Activated CD8-positive, alpha-beta memory T cell treated with anti-CD3 and anti-CD28 coated beads for 36 hours (primary cell): Measurements from ENCODE around the gene SCGB1C1. TPM values are rescaled to one million over a fixed set of nuclear protein-coding genes. Genes with fewer than 3 reads are reported as not detected.
"Not testable (repeated sequence)": the region's sequence is repeated elsewhere in the genome, so short reads cannot be mapped to it uniquely, and the experiment has no call there.

Experiments used
- CTCF ChIA-PET: fragments of 350-600 bp; sonication (Branson Sonifier 250); formaldehyde crosslinking; loops from one replicate; lab custom pipeline; 2021; ENCODE audit warnings: antibody characterized with exemption; lab: Charles Lee
- POLR2A ChIA-PET: fragments of 350-600 bp; sonication (Branson Sonifier 250); formaldehyde crosslinking; loops from one replicate; lab custom pipeline; 2021; ENCODE audit warnings: antibody characterized with exemption; lab: Charles Lee
- total RNA-seq, 2 experiments: library from RNA; stranded (reverse); gene quantifications; one replicate each; pipeline ENCODE4 v1.2.3, GENCODE V29; 2021

Gene SCGB1C1
- total RNA-seq, 2 experiments from 2014 or later, result not detected

- CTCF ChIA-PET, result interaction anchor here (0.8 to 1.2 kb wide), 3 partner anchors 10 to 153 kb away, joined by 3 to 4 read pairs (median 3); no protein-coding TSS in a partner anchor
- POLR2A ChIA-PET, result interaction anchor here (1.1 kb wide), 1 partner anchor 202 kb away, joined by 4 read pairs; the partner anchor contains the start of gene SIGIRR
Measured at GRCh38 chr11:212150-213100, 19.5 kb downstream of the SCGB1C1 start.

- ChIA-PET CTCF (interaction anchor here (0.8 kb wide), 1 partner anchor 9 kb away, joined by 4 read pairs; no protein-coding TSS in a partner anchor), POLR2A (interaction anchor here (1.1 kb wide), 1 partner anchor 202 kb away, joined by 4 read pairs; the partner anchor contains the start of gene SIGIRR)
Measured at GRCh38 chr11:213111-213510, 20.2 kb downstream of the SCGB1C1 start.

GRCh38 chr11:214083-214482 is 21.2 kb downstream of the SCGB1C1 start:
- POLR2A ChIA-PET, result interaction anchor here (1.1 kb wide), 1 partner anchor 201 kb away, joined by 4 read pairs; the partner anchor contains the start of gene SIGIRR
- CTCF ChIA-PET, result no interaction called here

GRCh38 chr11:215581-216037 is 22.7 kb downstream of the SCGB1C1 start:
- ChIA-PET POLR2A (interaction anchor here (0.6 to 1.9 kb wide), 3 partner anchors 8 to 134 kb away, joined by 3 to 10 read pairs (median 8); partner anchors contain the start of genes BET1L, PSMD13 and RIC8A), CTCF (no interaction called here)

- POLR2A ChIA-PET, result interaction anchor here (0.6 to 1.9 kb wide), 3 partner anchors 9 to 436 kb away, joined by 3 to 10 read pairs (median 7); partner anchors contain the start of genes BET1L, PSMD13 and RIC8A
Measured at GRCh38 chr11:216081-216974, 23.4 kb downstream of the SCGB1C1 start.

GRCh38 chr11:217704-218103 is 24.8 kb downstream of the SCGB1C1 start:
- ChIA-PET POLR2A (interaction anchor here (0.8 kb wide), 1 partner anchor 17 kb away, joined by 3 read pairs; no protein-coding TSS in a partner anchor), CTCF (no interaction called here)

More at GRCh38 chr11:216081-216974, 23.4 kb downstream of the SCGB1C1 start:
- CTCF ChIA-PET, result no interaction called here

GRCh38 chr11:218815-219593 is 26.1 kb downstream of the SCGB1C1 start:
- CTCF ChIA-PET, result no interaction called here
- POLR2A ChIA-PET, result interaction anchor here (1.1 kb wide), 1 partner anchor 13 kb away, joined by 3 read pairs; no protein-coding TSS in a partner anchor

GRCh38 chr11:220641-221215 is 27.9 kb downstream of the SCGB1C1 start:
- CTCF ChIA-PET, result not testable (repeated sequence)

GRCh38 chr11:221539-221938 is 28.7 kb downstream of the SCGB1C1 start:
- POLR2A ChIA-PET, result no interaction called here
- CTCF ChIA-PET, result interaction anchor here (1.5 kb wide), 1 partner anchor 8 kb away, joined by 4 read pairs; no protein-coding TSS in a partner anchor

More at GRCh38 chr11:220641-221215, 27.9 kb downstream of the SCGB1C1 start:
- POLR2A ChIA-PET, result not testable (repeated sequence)

- POLR2A ChIA-PET, result no interaction called here
- CTCF ChIA-PET, result interaction anchor here (1.5 kb wide), 1 partner anchor 9 kb away, joined by 4 read pairs; no protein-coding TSS in a partner anchor
Measured at GRCh38 chr11:221998-222789, 29.3 kb downstream of the SCGB1C1 start.

- ChIA-PET CTCF (interaction anchor here (1.5 kb wide), 1 partner anchor 10 kb away, joined by 4 read pairs; no protein-coding TSS in a partner anchor), POLR2A (no interaction called here)
Measured at GRCh38 chr11:223026-223789, 30.3 kb downstream of the SCGB1C1 start.

- ChIA-PET POLR2A (no interaction called here), CTCF (no interaction called here)
Measured at GRCh38 chr11:223884-224283, 31.0 kb downstream of the SCGB1C1 start.

GRCh38 chr11:224424-224823 is 31.5 kb downstream of the SCGB1C1 start:
- ChIA-PET POLR2A (no interaction called here), CTCF (no interaction called here)

GRCh38 chr11:225734-226453 is 33.0 kb downstream of the SCGB1C1 start:
- POLR2A ChIA-PET, result no interaction called here
- CTCF ChIA-PET, result no interaction called here

GRCh38 chr11:227824-228379 is 35.0 kb downstream of the SCGB1C1 start:
- CTCF ChIA-PET, result interaction anchor here (1.4 kb wide), 1 partner anchor 21 kb away, joined by 3 read pairs; no protein-coding TSS in a partner anchor
- POLR2A ChIA-PET, result no interaction called here
